ENCODE results near the gene STARD13.

Gene STARD13

DNA sequence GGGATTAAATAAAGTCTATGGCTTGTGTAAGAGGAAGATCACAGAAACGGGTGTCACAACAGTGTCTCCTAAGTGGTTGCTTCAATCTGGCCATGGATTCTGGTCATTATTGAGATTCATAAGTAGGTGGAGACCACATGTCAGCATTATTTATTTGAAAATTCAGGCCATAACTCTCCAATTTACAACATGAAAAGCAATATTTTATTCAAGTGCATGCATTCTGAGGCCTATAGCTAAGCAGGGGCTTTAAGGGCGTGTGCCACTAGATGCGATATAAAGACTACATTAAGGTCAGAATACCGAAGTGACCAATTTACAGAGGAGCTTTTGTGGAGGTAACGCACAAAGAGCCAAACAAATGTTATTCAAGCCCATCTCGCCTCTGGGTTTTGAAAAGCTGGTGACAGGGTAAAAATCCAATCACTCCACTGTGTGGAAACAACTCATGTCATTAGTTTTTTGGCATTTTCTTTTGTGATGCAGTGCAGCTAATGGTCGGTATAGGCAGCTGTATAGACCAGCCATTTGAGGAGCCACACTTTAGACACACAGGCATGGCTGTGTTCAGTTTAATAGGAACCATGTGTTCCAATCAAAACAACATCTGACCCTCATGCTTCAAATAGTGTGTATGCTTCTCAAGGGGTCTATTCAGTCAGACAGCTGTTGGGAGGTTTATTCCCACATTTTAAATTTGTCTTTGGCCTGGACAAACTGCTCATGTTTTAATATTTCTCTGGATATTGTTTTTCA, 145.6 kb downstream of the STARD13 start:
- WGBS (ENCODE audit: extremely low coverage, insufficient coverage, low lambda C conversion rate) = no CpG with 5 or more reads among the region's 7 CpGs
- H3K4me2 ChIP-seq (ENCODE audit: low read length) = no peak overlapping the region
- no peaks in the 10 kb centered on the region for H3K27me3 ChIP-seq (ENCODE audit: insufficient read depth, low read length, poor library complexity)
- no peak overlapping the region for H3K27ac ChIP-seq (ENCODE audit: low read depth, low read length)
- no peaks in the 10 kb centered on the region for H3K4me1 ChIP-seq (ENCODE audit: control insufficient read depth, low read depth, low read length)
- no peak overlapping the region for H4K8ac ChIP-seq (ENCODE audit: low read depth, low read length)
- no peak overlapping the region for H3K56ac ChIP-seq (ENCODE audit: low read length)
- H3K4me3 ChIP-seq (ENCODE audit: low read length) = no peak overlapping the region
- no peak overlapping the region for H2BK5ac ChIP-seq (ENCODE audit: low read length)
- DNase-seq = no peak
- no peaks in the 10 kb centered on the region for H3K79me2 ChIP-seq (ENCODE audit: control insufficient read depth, insufficient read depth, low read length)
- no peak overlapping the region for H2AK5ac ChIP-seq (ENCODE audit: low read length)
- no peak overlapping the region for H2BK15ac ChIP-seq (replicated peaks; ENCODE audit: low read depth)
- H3K23ac ChIP-seq (ENCODE audit: low read length) = no peak overlapping the region
- no peaks in the 10 kb centered on the region for H3K79me1 ChIP-seq (ENCODE audit: low read length)
- no peak overlapping the region for H3K18ac ChIP-seq (ENCODE audit: low read length)
- H3K4ac ChIP-seq (ENCODE audit: low read depth, low read length) = no peak overlapping the region
- H3K9ac ChIP-seq (ENCODE audit: low read length) = no peak overlapping the region
- no peak overlapping the region for H2BK120ac ChIP-seq (ENCODE audit: low read depth, low read length)
- H4K5ac ChIP-seq (ENCODE audit: low read length) = no peak overlapping the region
- H3K36me3 ChIP-seq (ENCODE audit: control insufficient read depth, insufficient read depth, low read length) = no peaks in the 10 kb centered on the region

- Histone ChIP-seq H3K36me3 (ENCODE audit: control insufficient read depth, insufficient read depth, low read length) (no peaks in the 10 kb centered on the region), H3K79me1 (ENCODE audit: low read length) (no peaks in the 10 kb centered on the region), H3K27ac (ENCODE audit: low read depth, low read length) (no peak overlapping the region), H2BK120ac (ENCODE audit: low read depth, low read length) (no peak overlapping the region), H3K18ac (ENCODE audit: low read length) (no peak overlapping the region), H3K56ac (ENCODE audit: low read length) (no peak overlapping the region), H3K23ac (ENCODE audit: low read length) (no peak overlapping the region), H3K9ac (ENCODE audit: low read length) (no peak overlapping the region), H2BK5ac (ENCODE audit: low read length) (no peak overlapping the region), H3K79me2 (ENCODE audit: control insufficient read depth, insufficient read depth, low read length) (no peaks in the 10 kb centered on the region), H3K27me3 (ENCODE audit: insufficient read depth, low read length, poor library complexity) (no peaks in the 10 kb centered on the region), H2AK5ac (ENCODE audit: low read length) (no peak overlapping the region), H4K8ac (ENCODE audit: low read depth, low read length) (no peak overlapping the region), H2BK15ac (replicated peaks; ENCODE audit: low read depth) (no peak overlapping the region), H4K5ac (ENCODE audit: low read length) (no peak overlapping the region), H3K4ac (ENCODE audit: low read depth, low read length) (no peak overlapping the region), H3K4me1 (ENCODE audit: control insufficient read depth, low read depth, low read length) (no peaks in the 10 kb centered on the region), H3K4me3 (ENCODE audit: low read length) (no peak overlapping the region), H3K4me2 (ENCODE audit: low read length) (no peak overlapping the region)
- no peak for DNase-seq
- no CpG with 5 or more reads among the region's 1 CpG for WGBS (ENCODE audit: extremely low coverage, insufficient coverage, low lambda C conversion rate)
Observed at GRCh38 chr13:33139184-33139583, 146.4 kb downstream of the STARD13 start.

DNA sequence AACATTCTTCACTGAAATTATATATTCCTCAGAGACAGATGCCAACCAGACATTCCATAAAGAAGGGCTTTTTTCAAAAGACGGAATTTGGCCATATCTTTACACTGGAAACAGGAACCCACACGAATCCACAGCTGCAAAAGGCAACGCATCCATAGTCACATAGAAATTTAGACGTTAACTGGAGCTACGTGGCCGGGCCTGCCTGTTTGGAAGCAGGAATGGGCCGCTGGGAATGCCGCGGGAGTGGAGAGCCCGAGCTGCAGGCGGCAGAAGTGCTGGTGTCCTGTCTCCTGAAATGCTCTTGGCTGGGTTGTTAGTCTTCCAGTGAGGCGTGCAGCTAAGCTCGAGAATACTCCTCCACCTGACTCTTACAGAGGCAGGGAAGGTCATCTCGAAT, 147.1 kb downstream of the STARD13 start:
- DNase-seq = no peak
- no peak overlapping the region for H3K18ac ChIP-seq (ENCODE audit: low read length)
- no peak overlapping the region for H2BK5ac ChIP-seq (ENCODE audit: low read length)
- no peaks in the 10 kb centered on the region for H3K36me3 ChIP-seq (ENCODE audit: control insufficient read depth, insufficient read depth, low read length)
- H3K27ac ChIP-seq (ENCODE audit: low read depth, low read length) = no peak overlapping the region
- no peaks in the 10 kb centered on the region for H3K27me3 ChIP-seq (ENCODE audit: insufficient read depth, low read length, poor library complexity)
- no peak overlapping the region for H2AK5ac ChIP-seq (ENCODE audit: low read length)
- H3K79me1 ChIP-seq (ENCODE audit: low read length) = no peaks in the 10 kb centered on the region
- H3K9ac ChIP-seq (ENCODE audit: low read length) = no peak overlapping the region
- no peak overlapping the region for H2BK120ac ChIP-seq (ENCODE audit: low read depth, low read length)
- no peak overlapping the region for H3K23ac ChIP-seq (ENCODE audit: low read length)
- no CpG with 5 or more reads among the region's 14 CpGs for WGBS (ENCODE audit: extremely low coverage, insufficient coverage, low lambda C conversion rate)
- H3K4ac ChIP-seq (ENCODE audit: low read depth, low read length) = no peak overlapping the region
- no peak overlapping the region for H3K56ac ChIP-seq (ENCODE audit: low read length)
- H3K4me3 ChIP-seq (ENCODE audit: low read length) = no peak overlapping the region
- H4K5ac ChIP-seq (ENCODE audit: low read length) = no peak overlapping the region
- H2BK15ac ChIP-seq (replicated peaks; ENCODE audit: low read depth) = no peak overlapping the region
- no peak overlapping the region for H3K4me2 ChIP-seq (ENCODE audit: low read length)
- H3K4me1 ChIP-seq (ENCODE audit: control insufficient read depth, low read depth, low read length) = no peaks in the 10 kb centered on the region
- no peaks in the 10 kb centered on the region for H3K79me2 ChIP-seq (ENCODE audit: control insufficient read depth, insufficient read depth, low read length)
- H4K8ac ChIP-seq (ENCODE audit: low read depth, low read length) = no peak overlapping the region

GRCh38 chr13:33137721-33138120, 147.8 kb downstream of the STARD13 start:
- H2AK5ac ChIP-seq (ENCODE audit: low read length) = no peak overlapping the region
- no peak overlapping the region for H4K8ac ChIP-seq (ENCODE audit: low read depth, low read length)
- no peak overlapping the region for H3K56ac ChIP-seq (ENCODE audit: low read length)
- H3K4me1 ChIP-seq (ENCODE audit: control insufficient read depth, low read depth, low read length) = no peaks in the 10 kb centered on the region
- no peaks in the 10 kb centered on the region for H3K27me3 ChIP-seq (ENCODE audit: insufficient read depth, low read length, poor library complexity)
- H2BK15ac ChIP-seq (replicated peaks; ENCODE audit: low read depth) = no peak overlapping the region
- no peak overlapping the region for H3K18ac ChIP-seq (ENCODE audit: low read length)
- H2BK5ac ChIP-seq (ENCODE audit: low read length) = no peak overlapping the region
- H3K27ac ChIP-seq (ENCODE audit: low read depth, low read length) = no peak overlapping the region
- H3K23ac ChIP-seq (ENCODE audit: low read length) = no peak overlapping the region
- no peak for DNase-seq
- no peak overlapping the region for H2BK120ac ChIP-seq (ENCODE audit: low read depth, low read length)
- H3K79me2 ChIP-seq (ENCODE audit: control insufficient read depth, insufficient read depth, low read length) = no peaks in the 10 kb centered on the region
- no peak overlapping the region for H3K9ac ChIP-seq (ENCODE audit: low read length)
- no peaks in the 10 kb centered on the region for H3K79me1 ChIP-seq (ENCODE audit: low read length)
- WGBS (ENCODE audit: extremely low coverage, insufficient coverage, low lambda C conversion rate) = no CpG with 5 or more reads among the region's 4 CpGs
- H3K4me2 ChIP-seq (ENCODE audit: low read length) = no peak overlapping the region
- H3K36me3 ChIP-seq (ENCODE audit: control insufficient read depth, insufficient read depth, low read length) = no peaks in the 10 kb centered on the region
- no peak overlapping the region for H3K4ac ChIP-seq (ENCODE audit: low read depth, low read length)
- no peak overlapping the region for H4K5ac ChIP-seq (ENCODE audit: low read length)
- H3K4me3 ChIP-seq (ENCODE audit: low read length) = no peak overlapping the region

DNA sequence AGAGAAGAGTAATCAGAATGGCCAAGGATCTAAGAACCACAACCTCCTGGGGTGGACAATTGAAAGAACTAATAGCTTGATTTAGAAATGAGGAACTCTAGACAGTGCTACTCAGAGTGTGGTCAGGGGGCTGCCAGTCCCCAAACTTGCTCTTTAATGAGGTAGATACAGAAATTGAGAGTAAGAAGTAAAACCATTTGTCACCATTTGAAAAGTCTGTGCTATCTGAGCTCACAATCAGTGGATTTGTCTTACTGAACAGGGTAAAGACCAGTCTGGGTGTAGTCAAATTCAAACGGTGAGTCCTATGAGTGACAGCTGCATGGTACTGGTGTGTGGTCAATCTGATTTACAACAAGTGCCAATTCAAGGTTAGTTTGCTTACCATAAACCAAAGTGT, 150.5 kb downstream of the STARD13 start:
- no peaks in the 10 kb centered on the region for H3K79me1 ChIP-seq (ENCODE audit: low read length)
- WGBS (ENCODE audit: extremely low coverage, insufficient coverage, low lambda C conversion rate) = no CpG with 5 or more reads among the region's 1 CpG
- no peak overlapping the region for H3K4me3 ChIP-seq (ENCODE audit: low read length)
- no peak overlapping the region for H3K56ac ChIP-seq (ENCODE audit: low read length)
- H3K4me1 ChIP-seq (ENCODE audit: control insufficient read depth, low read depth, low read length) = no peaks in the 10 kb centered on the region
- no peak for DNase-seq
- H2BK5ac ChIP-seq (ENCODE audit: low read length) = no peak overlapping the region
- no peaks in the 10 kb centered on the region for H3K36me3 ChIP-seq (ENCODE audit: control insufficient read depth, insufficient read depth, low read length)
- H4K8ac ChIP-seq (ENCODE audit: low read depth, low read length) = no peak overlapping the region
- H3K9ac ChIP-seq (ENCODE audit: low read length) = no peak overlapping the region
- H2BK15ac ChIP-seq (replicated peaks; ENCODE audit: low read depth) = no peak overlapping the region
- H3K4ac ChIP-seq (ENCODE audit: low read depth, low read length) = no peak overlapping the region
- H3K4me2 ChIP-seq (ENCODE audit: low read length) = no peak overlapping the region
- no peaks in the 10 kb centered on the region for H3K27me3 ChIP-seq (ENCODE audit: insufficient read depth, low read length, poor library complexity)
- no peak overlapping the region for H2BK120ac ChIP-seq (ENCODE audit: low read depth, low read length)
- H3K23ac ChIP-seq (ENCODE audit: low read length) = no peak overlapping the region
- H3K27ac ChIP-seq (ENCODE audit: low read depth, low read length) = no peak overlapping the region
- H3K79me2 ChIP-seq (ENCODE audit: control insufficient read depth, insufficient read depth, low read length) = no peaks in the 10 kb centered on the region
- no peak overlapping the region for H3K18ac ChIP-seq (ENCODE audit: low read length)
- H4K5ac ChIP-seq (ENCODE audit: low read length) = no peak overlapping the region
- no peak overlapping the region for H2AK5ac ChIP-seq (ENCODE audit: low read length)

DNA sequence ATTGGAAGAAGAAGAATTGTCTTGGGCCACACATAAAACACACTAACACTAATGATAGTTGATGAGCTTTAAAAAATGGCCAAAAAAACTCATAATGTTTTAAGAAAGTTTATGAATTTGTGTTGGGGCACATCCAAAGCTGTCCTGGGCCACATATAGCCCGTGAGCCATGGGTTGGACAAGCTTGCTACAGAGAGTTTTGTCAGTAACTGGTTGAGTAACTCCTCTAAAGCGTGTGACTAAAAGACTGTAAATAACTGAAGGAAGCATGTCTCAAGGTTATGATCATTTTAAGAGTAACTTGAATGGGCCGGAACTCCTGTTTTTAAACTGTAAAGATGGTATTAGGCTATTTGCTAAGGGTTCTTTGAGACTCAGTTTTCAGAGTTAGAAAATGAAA, 151.3 kb downstream of the STARD13 start:
- Histone ChIP-seq H3K4me2 (ENCODE audit: low read length) (no peak overlapping the region), H4K8ac (ENCODE audit: low read depth, low read length) (no peak overlapping the region), H3K79me1 (ENCODE audit: low read length) (no peaks in the 10 kb centered on the region), H2AK5ac (ENCODE audit: low read length) (no peak overlapping the region), H2BK15ac (replicated peaks; ENCODE audit: low read depth) (no peak overlapping the region), H3K9ac (ENCODE audit: low read length) (no peak overlapping the region), H3K36me3 (ENCODE audit: control insufficient read depth, insufficient read depth, low read length) (no peaks in the 10 kb centered on the region), H3K27me3 (ENCODE audit: insufficient read depth, low read length, poor library complexity) (no peaks in the 10 kb centered on the region), H3K79me2 (ENCODE audit: control insufficient read depth, insufficient read depth, low read length) (no peaks in the 10 kb centered on the region), H3K56ac (ENCODE audit: low read length) (no peak overlapping the region), H3K27ac (ENCODE audit: low read depth, low read length) (no peak overlapping the region), H4K5ac (ENCODE audit: low read length) (no peak overlapping the region), H3K4ac (ENCODE audit: low read depth, low read length) (no peak overlapping the region), H3K18ac (ENCODE audit: low read length) (no peak overlapping the region), H3K23ac (ENCODE audit: low read length) (no peak overlapping the region), H2BK120ac (ENCODE audit: low read depth, low read length) (no peak overlapping the region), H2BK5ac (ENCODE audit: low read length) (no peak overlapping the region), H3K4me3 (ENCODE audit: low read length) (no peak overlapping the region), H3K4me1 (ENCODE audit: control insufficient read depth, low read depth, low read length) (no peaks in the 10 kb centered on the region)
- no CpG with 5 or more reads among the region's 3 CpGs for WGBS (ENCODE audit: extremely low coverage, insufficient coverage, low lambda C conversion rate)
- DNase-seq = no peak
